MCF 10A (cell line): ENCODE measurements around the gene ADGRG7. TPM values are rescaled to one million over a fixed set of nuclear protein-coding genes. Genes with fewer than 3 reads are reported as not detected.

ENCODE experiments used
- BruUV-seq: library from RNA; stranded (reverse); fragments of 400-500 nt; replicated peaks from 2 replicates; lab custom pipeline; 2021; lab: Mats Ljungman, UMichigan
- CTCF ChIA-PET: fragments of 300-600 bp; sonication (Branson Sonifier 250); formaldehyde crosslinking; extraction: SDS; loops from one replicate; lab custom pipeline; 2021; ENCODE audit warnings: antibody characterized with exemption, inconsistent platforms; lab: Yijun Ruan, JAX
- POLR2A ChIA-PET: fragments of 300-600, 350-650 bp; sonication (Branson Sonifier 250); formaldehyde crosslinking; extraction: SDS; loops from one replicate; lab custom pipeline; 2020; ENCODE audit warnings: antibody characterized with exemption, inconsistent platforms; lab: Yijun Ruan, JAX
- DNase-seq: peaks from one replicate; pipeline ENCODE4 v3.0.0-alpha.2; 2018; ENCODE audit not compliant: unreplicated experiment
- H3K27ac Mint-ChIP-seq: one replicate; pipeline ENCODE4 v1.8.0; 2022; ENCODE audit warnings: mild to moderate bottlenecking, low read depth, mixed read lengths; ENCODE audit not compliant: unreplicated experiment
- H3K27me3 Mint-ChIP-seq: one replicate; pipeline ENCODE4 v1.8.0; 2022; ENCODE audit warnings: mixed read lengths; ENCODE audit not compliant: insufficient read depth, unreplicated experiment
- H3K36me3 Mint-ChIP-seq: one replicate; pipeline ENCODE4 v1.8.0; 2022; ENCODE audit warnings: mild to moderate bottlenecking, moderate library complexity, mixed read lengths; ENCODE audit not compliant: insufficient read depth, unreplicated experiment
- H3K4me1 Mint-ChIP-seq: one replicate; pipeline ENCODE4 v1.8.0; 2022; ENCODE audit warnings: mixed read lengths; ENCODE audit not compliant: insufficient read depth, unreplicated experiment
- H3K4me3 Mint-ChIP-seq: one replicate; pipeline ENCODE4 v1.8.0; 2022; ENCODE audit warnings: mild to moderate bottlenecking, moderate library complexity, mixed read lengths; ENCODE audit not compliant: unreplicated experiment
- H3K9me3 Mint-ChIP-seq: one replicate; pipeline ENCODE4 v1.8.0; 2022; ENCODE audit warnings: mixed read lengths; ENCODE audit not compliant: unreplicated experiment
- intact Hi-C: fragments of 100-400 bp; cut with micrococcal nuclease; formaldehyde crosslinking; loops from 2 replicates; pipeline ENCODE4 v1.14.1; 2022
- total RNA-seq: library from RNA; stranded (reverse); gene quantifications from 2 replicates; pipeline ENCODE4 v1.2.3, GENCODE V29; 2022
- TF ChIP-seq, protein P1 (sequence below): fragments of 200-600 bp; IDR thresholded peaks from one replicate; pipeline ENCODE4 v1.8.0; 2022; ENCODE audit warnings: antibody characterized with exemption, mild to moderate bottlenecking; ENCODE audit not compliant: unreplicated experiment

The ADGRG7 gene
- total RNA-seq, 1 experiment from 2014 or later = not detected

DNA sequence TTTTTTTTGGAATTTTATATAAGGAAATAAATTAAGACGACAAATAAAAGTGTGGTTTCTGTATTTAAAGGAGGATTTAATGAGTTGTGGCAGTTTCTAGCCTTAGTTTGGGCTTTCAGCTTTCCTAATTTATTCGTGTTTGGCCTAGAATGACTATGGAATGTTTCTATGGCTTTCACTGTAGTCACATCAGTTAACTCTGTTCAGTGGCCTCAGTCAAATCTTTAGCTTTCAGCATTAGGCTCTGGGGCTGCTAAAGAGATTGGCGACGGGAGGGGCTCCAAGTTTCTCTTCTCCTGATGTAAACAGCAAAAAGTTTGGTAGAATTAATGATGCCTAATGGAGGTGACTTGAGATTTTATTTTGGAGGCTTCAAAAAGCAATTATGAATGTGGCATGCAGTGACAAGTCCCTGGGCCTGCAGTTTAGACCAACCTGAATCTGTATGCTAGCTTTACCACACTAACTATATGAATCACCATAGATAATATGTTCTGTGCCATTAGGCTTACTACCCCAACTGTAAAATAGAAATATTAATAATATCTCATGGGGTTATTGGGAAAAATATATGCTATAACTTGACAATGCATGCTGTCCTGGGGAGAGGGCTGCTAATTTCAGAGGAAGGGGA, 47.1 kb upstream of the ADGRG7 start:
- no peak overlapping the region for H3K4me3 Mint-ChIP-seq
- no peak overlapping the region for H3K27ac Mint-ChIP-seq
- no peaks in the 10 kb centered on the region for H3K36me3 Mint-ChIP-seq
- DNase-seq = no peak
- H3K9me3 Mint-ChIP-seq = no peaks in the 10 kb centered on the region
- CTCF ChIA-PET = interaction anchor here (0.6 to 2.4 kb wide), 8 partner anchors 9 to 104 kb away, joined by 3 to 8 read pairs (median 4); partner anchors contain the start of gene TMEM45A
- H3K4me1 Mint-ChIP-seq = peaks cover 26% of the 10 kb centered on the region
- TF ChIP-seq, protein P1, sequence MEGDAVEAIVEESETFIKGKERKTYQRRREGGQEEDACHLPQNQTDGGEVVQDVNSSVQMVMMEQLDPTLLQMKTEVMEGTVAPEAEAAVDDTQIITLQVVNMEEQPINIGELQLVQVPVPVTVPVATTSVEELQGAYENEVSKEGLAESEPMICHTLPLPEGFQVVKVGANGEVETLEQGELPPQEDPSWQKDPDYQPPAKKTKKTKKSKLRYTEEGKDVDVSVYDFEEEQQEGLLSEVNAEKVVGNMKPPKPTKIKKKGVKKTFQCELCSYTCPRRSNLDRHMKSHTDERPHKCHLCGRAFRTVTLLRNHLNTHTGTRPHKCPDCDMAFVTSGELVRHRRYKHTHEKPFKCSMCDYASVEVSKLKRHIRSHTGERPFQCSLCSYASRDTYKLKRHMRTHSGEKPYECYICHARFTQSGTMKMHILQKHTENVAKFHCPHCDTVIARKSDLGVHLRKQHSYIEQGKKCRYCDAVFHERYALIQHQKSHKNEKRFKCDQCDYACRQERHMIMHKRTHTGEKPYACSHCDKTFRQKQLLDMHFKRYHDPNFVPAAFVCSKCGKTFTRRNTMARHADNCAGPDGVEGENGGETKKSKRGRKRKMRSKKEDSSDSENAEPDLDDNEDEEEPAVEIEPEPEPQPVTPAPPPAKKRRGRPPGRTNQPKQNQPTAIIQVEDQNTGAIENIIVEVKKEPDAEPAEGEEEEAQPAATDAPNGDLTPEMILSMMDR = no peak
- BruUV-seq = no TSS peak
- no peaks in the 10 kb centered on the region for H3K27me3 Mint-ChIP-seq
- POLR2A ChIA-PET = interaction anchor here (0.6 to 1.5 kb wide), 5 partner anchors 11 to 100 kb away, joined by 3 to 5 read pairs (median 4); no protein-coding TSS in a partner anchor
- intact Hi-C loops = no loop called here

DNA sequence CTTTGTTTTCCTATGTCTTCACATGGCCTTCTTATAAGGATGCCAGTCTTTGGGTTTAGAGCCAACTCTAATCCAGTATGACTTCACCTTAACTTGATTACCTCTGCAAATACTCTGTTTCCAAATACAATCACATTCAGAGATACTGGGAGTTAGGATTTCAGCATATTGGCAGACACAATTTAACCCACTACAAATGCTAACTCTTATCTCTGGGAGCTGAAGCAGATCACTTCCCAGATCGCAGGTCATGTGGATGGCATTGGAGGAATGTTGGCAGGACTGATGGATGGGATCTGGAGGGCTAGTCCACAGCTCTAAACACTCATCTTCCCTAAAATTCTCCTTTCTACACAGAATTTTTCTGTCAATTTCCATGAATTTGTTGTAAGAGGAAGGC, 46.2 kb upstream of the ADGRG7 start:
- POLR2A ChIA-PET = interaction anchor here (0.8 kb wide), 1 partner anchor 37 kb away, joined by 4 read pairs; no protein-coding TSS in a partner anchor
- Mint-ChIP-seq H3K27me3 (no peaks in the 10 kb centered on the region), H3K9me3 (no peaks in the 10 kb centered on the region), H3K36me3 (no peaks in the 10 kb centered on the region), H3K4me3 (no peak overlapping the region), H3K27ac (no peak overlapping the region), H3K4me1 (peaks cover 20% of the 10 kb centered on the region)
- CTCF ChIA-PET = interaction anchor here (1.0 kb wide), 2 partner anchors 73 to 100 kb away, joined by 3 read pairs; no protein-coding TSS in a partner anchor
- intact Hi-C loops = no loop called here
- no TSS peak for BruUV-seq
- TF ChIP-seq, protein P1 = no peak
- no peak for DNase-seq

DNA sequence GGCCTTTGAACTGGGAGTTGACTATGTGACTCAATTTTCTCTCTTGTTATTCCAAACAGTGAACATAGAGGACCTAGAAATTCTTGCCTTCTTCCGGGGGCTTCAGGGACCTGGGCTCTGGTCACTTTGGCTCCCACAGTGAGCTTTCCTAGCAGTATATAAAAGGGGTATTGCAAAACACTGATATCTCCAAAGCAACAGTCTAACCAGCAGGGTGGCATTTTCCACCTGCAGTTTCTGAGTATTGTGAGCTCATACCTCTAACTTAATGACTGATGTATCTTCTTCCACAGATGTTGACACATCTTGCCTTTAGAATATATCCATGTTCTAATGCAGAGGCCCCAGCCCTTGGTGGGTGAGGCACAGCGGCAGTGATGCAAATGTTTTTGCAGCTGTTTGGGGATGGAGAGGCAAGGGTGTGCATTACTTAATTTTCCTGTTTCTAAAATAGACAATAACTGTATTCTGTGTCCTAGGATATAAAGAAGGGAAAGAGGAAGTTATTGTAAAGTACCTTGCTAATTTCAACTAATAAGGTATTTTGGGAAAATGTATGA, 45.7 kb upstream of the ADGRG7 start:
- no peak for DNase-seq
- CTCF ChIA-PET = interaction anchor here (1.0 to 1.2 kb wide), 3 partner anchors 26 to 101 kb away, joined by 3 to 4 read pairs (median 3); no protein-coding TSS in a partner anchor
- peaks cover 20% of the 10 kb centered on the region for H3K4me1 Mint-ChIP-seq
- POLR2A ChIA-PET = interaction anchor here (0.8 kb wide), 1 partner anchor 37 kb away, joined by 4 read pairs; no protein-coding TSS in a partner anchor
- TF ChIP-seq, protein P1 = no peak
- no peaks in the 10 kb centered on the region for H3K27me3 Mint-ChIP-seq
- H3K27ac Mint-ChIP-seq = no peak overlapping the region
- no peak overlapping the region for H3K4me3 Mint-ChIP-seq
- BruUV-seq = no TSS peak
- no peaks in the 10 kb centered on the region for H3K9me3 Mint-ChIP-seq
- no peaks in the 10 kb centered on the region for H3K36me3 Mint-ChIP-seq
- intact Hi-C loops = no loop called here

DNA sequence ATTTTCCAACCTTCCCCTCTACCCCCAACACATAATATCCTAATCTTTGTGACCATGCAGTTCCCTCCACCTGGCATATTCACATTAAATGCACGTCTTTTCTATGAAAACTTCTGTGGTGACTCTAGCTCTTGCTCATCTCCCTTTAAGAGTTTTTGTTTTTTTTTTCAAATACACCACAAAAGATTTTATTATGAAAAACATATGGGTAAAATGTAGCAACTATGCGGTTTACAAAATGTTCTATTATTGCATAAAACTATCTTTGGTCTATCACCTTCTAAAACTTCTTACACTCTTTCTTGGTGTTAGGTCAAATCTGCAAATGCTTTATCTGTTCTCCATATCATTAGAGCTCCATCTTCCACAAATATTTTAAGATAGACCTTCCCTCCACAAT, 38.6 kb upstream of the ADGRG7 start:
- TF ChIP-seq, protein P1 = no peak
- Mint-ChIP-seq H3K27me3 (no peaks in the 10 kb centered on the region), H3K4me1 (no peaks in the 10 kb centered on the region), H3K9me3 (no peaks in the 10 kb centered on the region), H3K4me3 (no peak overlapping the region), H3K36me3 (no peaks in the 10 kb centered on the region), H3K27ac (no peak overlapping the region)
- ChIA-PET CTCF (interaction anchor here (0.6 to 1.0 kb wide), 4 partner anchors 9 to 110 kb away, joined by 3 to 4 read pairs (median 3); no protein-coding TSS in a partner anchor), POLR2A (no interaction called here)
- intact Hi-C loops = no loop called here
- no TSS peak for BruUV-seq
- no peak for DNase-seq
